Measurements from ENCODE around the gene PCDHGA6. TPM values are rescaled to one million over a fixed set of nuclear protein-coding genes. Genes with fewer than 3 reads are reported as not detected.
A peak's percentile ranks its signal among the peaks of the same experiment; 100 is the strongest.
"Not testable (repeated sequence)": the region's sequence is repeated elsewhere in the genome, so short reads cannot be mapped to it uniquely, and the experiment has no call there.

The PCDHGA6 gene
- total RNA-seq, 1 experiment from 2014 or later, result 0.07 TPM

GRCh38 chr5:141330299-141331080 is 43.2 kb upstream of the PCDHGA6 start, which contains the start of gene PCDHGA1:
Gene PCDHGA1, plus strand, starts transcription at chr5:141330514.
- H2AFZ ChIP-seq (ENCODE audit: low read depth, low read length, poor library complexity, severe bottlenecking), result no peak within 1 kb of the TSS
- no peaks in the 10 kb centered on the region for H3K36me3 ChIP-seq (ENCODE audit: control insufficient read depth in 1 of 2, insufficient read depth in 2 of 2, low read length in 2 of 2)
- intact Hi-C loops (cut with micrococcal nuclease), result no loop called here
- ChIA-PET CTCF (interaction anchor here (0.7 to 1.5 kb wide), 2 partner anchors 227 to 233 kb away, joined by 3 read pairs; no protein-coding TSS in a partner anchor), RAD21 (ENCODE audit: low non-redundant PET in 1 of 2, low total read pairs in 2 of 2, uncharacterized antibody in 2 of 2, unreplicated experiment in 2 of 2) (no interaction called here), POLR2A (no interaction called here)
- DNase-seq (ENCODE audit: low read depth, low spot score) (no peak), ATAC-seq (0 out of 2 replicates have a peak, but pooled peaks have one; percentile 49)
- H3K4me3 ChIP-seq (replicated peaks in 1 of 2; ENCODE audit: low read depth in 1 of 2, low read length in 2 of 2), result no peak within 1 kb of the TSS
- H3K4me1 ChIP-seq (ENCODE audit: control insufficient read depth in 1 of 2, insufficient read depth in 2 of 2, low read length in 2 of 2), result no peaks in the 10 kb centered on the region
- no peaks in the 10 kb centered on the region for H3K27me3 ChIP-seq (ENCODE audit: insufficient read depth, low read length)
- H3K79me2 ChIP-seq (ENCODE audit: insufficient read depth, low read length), result no peaks in the 10 kb centered on the region
- no peak within 1 kb of the TSS for H3K4me2 ChIP-seq (ENCODE audit: low read length)
- no peaks in the 10 kb centered on the region for H3K9me2 ChIP-seq (ENCODE audit: insufficient read depth)
- TF ChIP-seq YY1 (IDR thresholded peaks at IDR 0.05; ENCODE audit: extremely low read depth, insufficient replicate concordance, low read depth, low read length), result no peak
- peak in 2 of 3 experiments; percentile 17 to 39; a peak in 3 of 6 replicates for TF ChIP-seq CTCF (IDR thresholded peaks at IDR 0.05 in 2 of 3, conservative IDR thresholded peaks at IDR 0.05 in 1 of 3; ENCODE audit: borderline replicate concordance in 1 of 3, insufficient read depth in 1 of 3, low read depth in 2 of 3, low read length in 2 of 3)
- TF ChIP-seq RAD21 (IDR thresholded peaks at IDR 0.05; ENCODE audit: low read depth), result peak; percentile 16; the same call in 1 of the 2 replicates
- no peak for TF ChIP-seq JUND (IDR thresholded peaks at IDR 0.05)
- TF ChIP-seq TCF7L2 (IDR thresholded peaks at IDR 0.05; ENCODE audit: borderline replicate concordance, extremely low read depth, insufficient read depth, insufficient read length), result no peak
- no peak within 1 kb of the TSS for H3K27ac ChIP-seq (ENCODE audit: low read depth, low read length)
- no TSS peak for BruUV-seq (replicated peaks)
- H3K9ac ChIP-seq (ENCODE audit: low read length), result no peak within 1 kb of the TSS
- no peaks in the 10 kb centered on the region for H3K9me3 ChIP-seq (ENCODE audit: control insufficient read depth in 1 of 2, insufficient read depth in 1 of 2, low read depth in 1 of 2, low read length in 2 of 2)
- H4K20me1 ChIP-seq (ENCODE audit: insufficient read depth), result no peaks in the 10 kb centered on the region

DNA sequence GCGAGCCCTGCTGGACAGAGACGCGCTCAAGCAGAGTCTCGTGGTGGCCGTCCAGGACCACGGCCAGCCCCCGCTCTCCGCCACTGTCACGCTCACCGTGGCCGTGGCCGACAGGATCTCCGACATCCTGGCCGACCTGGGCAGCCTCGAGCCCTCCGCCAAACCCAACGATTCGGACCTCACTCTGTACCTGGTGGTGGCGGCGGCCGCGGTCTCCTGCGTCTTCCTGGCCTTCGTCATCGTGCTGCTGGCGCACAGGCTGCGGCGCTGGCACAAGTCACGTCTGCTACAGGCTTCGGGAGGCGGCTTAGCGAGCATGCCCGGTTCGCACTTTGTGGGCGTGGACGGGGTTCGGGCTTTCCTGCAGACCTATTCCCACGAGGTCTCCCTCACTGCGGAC is 41.1 kb upstream of the PCDHGA6 start:
- H3K27me3 ChIP-seq (ENCODE audit: insufficient read depth, low read length); H2AFZ ChIP-seq (ENCODE audit: low read depth, low read length, poor library complexity, severe bottlenecking); CTCF ChIA-PET; H3K36me3 ChIP-seq (ENCODE audit: control insufficient read depth in 1 of 2, insufficient read depth in 2 of 2, low read length in 2 of 2); intact Hi-C loops (cut with micrococcal nuclease); H3K9me3 ChIP-seq (ENCODE audit: control insufficient read depth in 1 of 2, insufficient read depth in 1 of 2, low read depth in 1 of 2, low read length in 2 of 2); H3K79me2 ChIP-seq (ENCODE audit: insufficient read depth, low read length); RAD21 ChIA-PET (ENCODE audit: low non-redundant PET in 1 of 2, low total read pairs in 2 of 2, uncharacterized antibody in 2 of 2, unreplicated experiment in 2 of 2); H3K27ac ChIP-seq (ENCODE audit: low read depth, low read length); BruUV-seq (replicated peaks); H3K9ac ChIP-seq (ENCODE audit: low read length); H3K4me2 ChIP-seq (ENCODE audit: low read length); H3K9me2 ChIP-seq (ENCODE audit: insufficient read depth); DNase-seq (ENCODE audit: low read depth, low spot score); H3K4me1 ChIP-seq (ENCODE audit: control insufficient read depth in 1 of 2, insufficient read depth in 2 of 2, low read length in 2 of 2); H3K4me3 ChIP-seq (replicated peaks in 1 of 2; ENCODE audit: low read depth in 1 of 2, low read length in 2 of 2); H4K20me1 ChIP-seq (ENCODE audit: insufficient read depth); ATAC-seq; POLR2A ChIA-PET: not testable (repeated sequence)
